ENCODE measurements around the gene COL4A2. TPM values are rescaled to one million over a fixed set of nuclear protein-coding genes. Genes with fewer than 3 reads are reported as not detected.
A peak's percentile ranks its signal among the peaks of the same experiment; 100 is the strongest.
"Not testable (repeated sequence)": the region's sequence is repeated elsewhere in the genome, so short reads cannot be mapped to it uniquely, and the experiment has no call there.

Gene COL4A2
- total RNA-seq, 6 experiments from 2014 or later = 8.4 to 65.8 (median 42.5) TPM

GRCh38 chr13:110486061-110486715, 179.1 kb downstream of the COL4A2 start:
- TF ChIP-seq CTCF (IDR thresholded peaks at IDR 0.05) (no peak), POLR2A (IDR thresholded peaks at IDR 0.05) (no peak)
- WGBS (ENCODE audit: insufficient coverage, low coverage, low lambda C conversion rate, missing lambda C conversion rate) = 91% methylated on average over 8 of the region's 15 CpGs
- Histone ChIP-seq H3K9me3 (no peaks in the 10 kb centered on the region), H3K4me1 (no peaks in the 10 kb centered on the region), H3K36me3 (no peaks in the 10 kb centered on the region), H3K27me3 (no peaks in the 10 kb centered on the region), H3K27ac (no peak overlapping the region), H3K4me3 (no peak overlapping the region)
- DNase-seq (no peak), ATAC-seq (no peak)
- intact Hi-C loops (cut with DNase I) = no loop called here

- ATAC-seq; H3K9me3 ChIP-seq; H3K27ac ChIP-seq; H3K4me1 ChIP-seq; DNase-seq; intact Hi-C loops (cut with DNase I); H3K27me3 ChIP-seq; H3K36me3 ChIP-seq; H3K4me3 ChIP-seq: not testable (repeated sequence)
- 60% methylated on average over 1 of the region's 3 CpGs for WGBS (ENCODE audit: insufficient coverage, low coverage, low lambda C conversion rate, missing lambda C conversion rate)
Measured at GRCh38 chr13:110486880-110487279, 179.8 kb downstream of the COL4A2 start.

GRCh38 chr13:110490009-110490770, 183.1 kb downstream of the COL4A2 start:
- ATAC-seq (peak in 1 of 4 donors; percentile 9), DNase-seq (no peak)

GRCh38 chr13:110491869-110492678, 185.0 kb downstream of the COL4A2 start:
- TF ChIP-seq POLR2A (IDR thresholded peaks at IDR 0.05) (no peak), CTCF (IDR thresholded peaks at IDR 0.05) (no peak)
- no peak overlapping the region for H3K27ac ChIP-seq
- intact Hi-C loops (cut with DNase I) = no loop called here
- H3K4me1 ChIP-seq = no peaks in the 10 kb centered on the region
- ATAC-seq (no peak), DNase-seq (peak in 1 of 3 donors; percentile 48)
- no peak overlapping the region for H3K4me3 ChIP-seq
- no peaks in the 10 kb centered on the region for H3K36me3 ChIP-seq
- 83% methylated on average over 1 of the region's 24 CpGs for WGBS (ENCODE audit: insufficient coverage, low coverage, low lambda C conversion rate, missing lambda C conversion rate)
- H3K9me3 ChIP-seq = no peaks in the 10 kb centered on the region
- H3K27me3 ChIP-seq = no peaks in the 10 kb centered on the region

More at GRCh38 chr13:110490009-110490770, 183.1 kb downstream of the COL4A2 start:
- intact Hi-C loops (cut with DNase I) = no loop called here
- Histone ChIP-seq H3K27ac (no peak overlapping the region), H3K4me1 (no peaks in the 10 kb centered on the region), H3K36me3 (no peaks in the 10 kb centered on the region), H3K27me3 (no peaks in the 10 kb centered on the region), H3K9me3 (no peaks in the 10 kb centered on the region), H3K4me3 (no peak overlapping the region)
- TF ChIP-seq CTCF (IDR thresholded peaks at IDR 0.05) = no peak
- TF ChIP-seq POLR2A (IDR thresholded peaks at IDR 0.05) = no peak
- 61% methylated on average over 17 of the region's 24 CpGs for WGBS (ENCODE audit: insufficient coverage, low coverage, low lambda C conversion rate, missing lambda C conversion rate)

All from right lobe of liver (tissue), 6 donors.